HTERT RPE-1 (cell line): Measurements from ENCODE around the gene ASB18.

Experiments used
- in situ Hi-C: fragments of 300-500 bp; cut with MboI; formaldehyde crosslinking; loops from 4 replicates; pipeline ENCODE4 v1.14.3; 2020; ENCODE audit warnings: low sequenced_read_pairs

ASB18 gene

GRCh38 chr2:236209535-236209934 is 54.7 kb downstream of the ASB18 start:
- in situ Hi-C loops: no loop called here

DNA sequence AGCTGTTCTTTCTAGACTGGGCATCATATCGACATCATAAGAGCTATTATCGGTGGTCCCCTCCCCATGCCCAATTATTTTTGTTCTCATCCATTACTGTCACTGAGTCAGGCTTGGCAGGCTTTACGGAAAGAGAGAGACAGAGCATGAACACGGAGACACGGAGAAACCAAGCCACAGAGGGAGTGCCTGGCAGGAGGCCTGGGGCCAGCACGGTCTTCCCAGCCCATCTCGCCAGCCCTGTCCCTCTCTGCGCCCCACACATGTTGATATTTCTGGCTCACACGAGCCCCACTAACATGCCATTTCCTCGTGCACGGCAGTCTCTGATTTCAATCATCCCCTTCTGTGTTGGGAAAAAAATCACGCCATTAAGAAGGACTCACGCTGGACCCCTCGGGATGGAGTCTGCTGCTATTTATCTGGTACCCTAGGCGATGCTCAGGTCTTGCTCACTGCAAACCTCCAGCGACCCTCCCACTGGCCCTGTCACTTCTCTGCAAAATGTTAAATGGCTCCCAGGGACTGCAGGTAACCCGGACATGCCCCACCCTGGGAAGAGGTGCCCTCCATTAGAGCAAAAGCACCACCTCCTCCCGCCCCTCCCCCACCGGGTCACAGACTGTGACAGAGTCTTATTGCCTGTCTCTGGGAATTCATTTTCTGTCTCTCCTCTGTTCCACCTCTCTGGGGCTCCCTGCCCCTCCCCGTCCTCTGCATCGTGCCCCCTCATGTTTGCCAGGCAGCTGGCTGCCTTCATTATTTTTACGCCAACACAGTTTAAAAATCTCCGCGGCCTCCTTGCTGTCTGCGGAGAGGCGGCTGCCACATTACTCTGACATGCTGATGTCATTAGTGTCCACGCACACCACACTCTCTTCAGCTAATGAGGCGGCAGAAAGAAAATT is 55.9 kb downstream of the ASB18 start:
- in situ Hi-C loops: no loop called here

GRCh38 chr2:236207472-236207871 is 56.7 kb downstream of the ASB18 start:
- in situ Hi-C loops: no loop called here

DNA sequence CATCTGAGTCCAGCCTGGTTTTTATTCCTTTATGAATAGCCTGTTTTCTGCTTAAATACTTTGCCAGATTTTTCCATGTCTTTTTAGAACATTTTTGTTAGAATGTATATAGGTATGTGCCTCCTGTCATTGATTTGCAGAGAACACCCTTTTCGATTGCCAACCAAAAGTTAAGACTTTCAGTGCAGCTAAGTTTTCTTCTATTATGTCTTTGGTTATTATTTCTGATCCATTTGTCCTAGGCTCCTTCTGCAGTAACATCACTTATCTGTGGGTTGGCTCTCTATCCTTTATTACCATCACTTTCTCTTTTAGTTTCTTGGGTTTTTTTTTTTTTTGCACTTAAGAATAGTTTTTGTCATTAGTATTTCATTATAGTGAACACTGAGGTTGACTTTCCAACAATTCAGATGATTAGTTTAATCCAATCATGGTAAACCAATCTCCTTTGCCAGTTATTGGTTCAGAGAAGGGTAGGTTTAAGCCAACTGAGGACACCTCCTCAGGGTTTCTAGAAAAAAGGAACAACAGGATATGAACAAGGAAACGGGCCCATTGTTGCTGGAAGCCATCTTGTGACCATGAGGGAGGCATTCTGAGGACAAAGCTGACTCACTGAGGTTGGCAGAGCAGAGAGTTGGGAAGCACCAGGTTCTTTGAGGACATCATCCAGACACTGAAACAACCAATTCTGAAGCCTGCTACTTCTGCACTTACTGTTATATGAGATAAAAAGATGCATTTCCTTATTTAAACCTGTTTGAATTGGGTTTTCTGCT is 58.1 kb downstream of the ASB18 start:
- in situ Hi-C loops: no loop called here

DNA sequence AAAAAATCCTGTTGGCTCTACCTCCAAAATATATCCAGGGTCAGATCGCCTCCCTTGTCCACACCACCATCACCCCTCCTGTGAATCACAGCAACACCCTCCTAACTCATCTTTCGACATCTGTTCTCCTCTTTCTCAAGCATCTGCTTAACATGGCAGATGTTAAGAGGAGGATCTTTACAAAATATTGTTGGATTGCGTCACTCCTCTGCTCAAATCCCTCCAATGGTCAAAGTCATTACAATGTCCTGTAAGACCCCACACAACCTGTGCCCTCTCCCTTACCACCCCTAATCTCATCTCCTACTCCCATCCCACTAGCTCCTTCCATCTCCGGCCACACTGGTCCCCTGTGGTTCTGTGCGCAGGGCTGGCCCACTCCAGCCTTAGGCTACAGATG is 59.3 kb downstream of the ASB18 start:
- in situ Hi-C loops: no loop called here

- in situ Hi-C loops: no loop called here
Measured at GRCh38 chr2:236200378-236200777, 63.8 kb downstream of the ASB18 start.

DNA sequence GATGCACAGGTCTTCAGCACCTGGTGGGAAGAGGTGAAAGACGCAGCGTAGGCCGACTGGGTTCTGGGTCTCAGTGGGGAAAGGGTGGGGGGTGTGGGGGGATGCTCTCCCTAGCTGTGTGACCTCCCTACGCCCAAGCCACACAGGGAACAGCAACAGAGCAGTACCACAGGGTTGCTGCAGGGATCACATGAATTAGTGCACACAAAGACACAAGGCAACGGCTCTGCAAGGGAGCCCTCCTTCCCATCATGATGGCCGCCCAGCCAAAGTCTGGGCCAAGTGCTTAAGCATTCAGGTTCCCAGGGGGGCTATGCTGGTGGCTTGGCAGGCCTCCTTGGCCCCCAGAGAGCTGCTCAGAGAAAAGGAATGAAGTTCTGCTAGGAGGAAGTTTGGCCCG is 67.8 kb downstream of the ASB18 start:
- in situ Hi-C loops: no loop called here

- in situ Hi-C loops: no loop called here
Measured at GRCh38 chr2:236195726-236196125, 68.5 kb downstream of the ASB18 start.

- in situ Hi-C loops: no loop called here
Measured at GRCh38 chr2:236194786-236195185, 69.4 kb downstream of the ASB18 start.

DNA sequence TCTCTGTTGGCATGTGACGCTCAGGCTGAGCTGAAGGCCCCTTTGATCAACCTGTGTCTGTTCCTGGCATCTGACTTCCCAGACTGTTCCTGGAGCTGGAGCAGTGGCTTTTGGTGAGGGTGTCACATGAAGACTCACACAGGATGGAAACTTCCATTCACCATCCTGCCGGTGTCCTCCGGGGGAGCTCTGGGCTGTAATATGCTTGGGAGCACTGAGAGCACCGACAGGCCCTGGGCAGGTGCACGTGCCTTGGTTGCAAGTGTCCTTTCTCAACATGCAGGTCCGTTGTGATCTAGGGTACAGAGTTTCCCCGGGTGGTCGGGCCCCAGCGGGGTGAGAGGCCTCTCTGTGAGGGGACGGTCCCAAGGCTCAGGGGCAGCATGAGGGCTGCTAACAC is 71.2 kb downstream of the ASB18 start:
- in situ Hi-C loops: no loop called here

- in situ Hi-C loops: no loop called here
Measured at GRCh38 chr2:236190674-236191073, 73.5 kb downstream of the ASB18 start.

DNA sequence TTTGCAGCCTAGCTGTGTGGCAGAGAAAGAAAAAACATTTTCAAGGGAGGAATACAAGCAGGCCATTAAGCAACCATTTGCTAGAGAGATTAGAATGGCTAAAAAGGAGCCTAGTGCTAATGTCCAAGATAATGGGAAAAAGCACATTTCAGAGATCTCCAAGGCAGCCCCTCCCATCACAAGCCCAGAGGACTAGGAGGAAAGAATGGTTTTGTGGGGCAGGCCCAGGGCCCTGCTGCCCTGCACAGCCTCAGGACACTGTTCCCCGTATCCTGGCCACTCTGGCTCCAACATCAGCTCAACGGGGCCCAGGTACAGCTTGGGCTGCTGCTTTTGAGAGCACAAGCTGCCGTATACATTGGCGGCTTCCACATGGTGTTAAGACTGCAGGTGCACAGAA is 79.5 kb downstream of the ASB18 start:
- in situ Hi-C loops: no loop called here

DNA sequence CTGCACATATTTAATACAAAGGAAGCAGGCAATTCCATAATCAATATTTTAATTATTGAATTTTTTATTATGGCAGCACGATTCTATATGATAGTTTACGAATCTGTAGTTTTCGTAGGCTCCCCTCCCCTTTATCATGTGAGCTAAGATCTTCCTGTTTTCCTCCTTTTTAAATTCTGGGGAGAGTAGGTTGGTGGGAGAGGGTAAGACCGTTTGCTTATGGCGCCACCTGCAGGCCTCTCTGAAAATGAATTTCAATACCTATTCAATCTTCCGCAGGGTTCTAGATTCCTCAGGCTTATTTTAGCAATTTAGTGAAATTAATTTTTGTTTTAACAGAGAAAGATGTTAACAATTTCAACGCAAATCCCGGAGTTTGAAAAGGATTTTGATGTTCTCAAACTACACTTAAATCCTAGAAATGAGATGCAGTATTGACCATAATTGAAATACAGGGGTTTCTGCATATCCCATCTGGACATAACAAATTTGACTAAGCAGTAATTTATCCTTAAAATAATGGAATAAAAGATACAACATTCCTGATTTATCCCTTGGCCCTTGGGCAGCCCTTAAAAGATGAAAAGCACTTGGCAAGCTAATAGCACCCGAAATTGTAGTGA is 83.3 kb downstream of the ASB18 start:
- in situ Hi-C loops: no loop called here

DNA sequence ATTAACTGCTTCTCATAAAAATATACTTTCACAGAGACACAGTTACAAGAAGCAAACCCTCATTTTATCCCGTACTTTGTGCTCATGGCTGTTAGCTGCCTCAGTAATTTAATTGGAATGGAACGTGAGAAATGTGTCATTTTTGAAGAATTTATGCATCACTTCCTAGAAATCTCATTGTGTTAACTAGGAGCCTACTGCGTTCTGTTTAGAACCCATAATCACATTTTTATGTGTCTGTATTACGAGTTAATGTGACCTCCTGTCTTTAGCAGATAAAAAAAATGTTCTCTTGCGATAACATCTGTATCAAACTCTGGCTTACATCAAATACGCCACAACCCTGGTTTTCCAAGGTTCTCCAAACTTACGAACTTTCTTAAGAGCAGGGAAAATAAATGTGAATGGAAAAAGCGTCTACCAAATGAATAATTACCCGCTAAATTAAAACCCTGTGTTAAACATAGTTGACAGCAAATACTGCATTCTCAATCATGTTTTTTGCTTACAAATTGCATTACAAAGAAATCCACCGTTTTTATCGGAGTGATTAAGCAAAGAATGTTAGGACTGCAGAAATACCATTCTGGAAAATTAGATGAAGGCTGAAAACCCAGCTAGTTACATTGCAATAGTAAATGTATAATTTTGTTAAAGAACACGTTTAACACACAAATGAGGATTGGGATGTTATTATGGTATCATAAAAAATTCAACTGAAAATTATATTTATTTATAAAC is 84.0 kb downstream of the ASB18 start:
- in situ Hi-C loops: no loop called here

- in situ Hi-C loops: no loop called here
Measured at GRCh38 chr2:236179236-236180075, 84.8 kb downstream of the ASB18 start.

DNA sequence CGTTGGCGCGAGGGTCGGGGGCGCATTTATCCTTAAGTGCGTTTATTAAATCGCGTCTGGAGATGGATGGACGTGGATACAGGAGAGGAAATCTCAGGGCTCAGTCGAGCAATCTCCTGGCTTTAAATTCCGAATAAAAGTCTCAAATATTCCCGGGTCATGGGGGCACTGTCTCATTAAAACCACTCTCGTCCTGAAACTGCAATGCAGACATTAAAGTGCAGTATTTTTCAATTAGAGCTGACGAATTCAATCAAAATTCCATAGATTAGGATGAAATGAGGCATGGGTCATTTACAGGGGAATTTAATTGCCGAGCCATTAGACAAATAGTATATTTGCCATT is 85.3 kb downstream of the ASB18 start:
- in situ Hi-C loops: no loop called here

DNA sequence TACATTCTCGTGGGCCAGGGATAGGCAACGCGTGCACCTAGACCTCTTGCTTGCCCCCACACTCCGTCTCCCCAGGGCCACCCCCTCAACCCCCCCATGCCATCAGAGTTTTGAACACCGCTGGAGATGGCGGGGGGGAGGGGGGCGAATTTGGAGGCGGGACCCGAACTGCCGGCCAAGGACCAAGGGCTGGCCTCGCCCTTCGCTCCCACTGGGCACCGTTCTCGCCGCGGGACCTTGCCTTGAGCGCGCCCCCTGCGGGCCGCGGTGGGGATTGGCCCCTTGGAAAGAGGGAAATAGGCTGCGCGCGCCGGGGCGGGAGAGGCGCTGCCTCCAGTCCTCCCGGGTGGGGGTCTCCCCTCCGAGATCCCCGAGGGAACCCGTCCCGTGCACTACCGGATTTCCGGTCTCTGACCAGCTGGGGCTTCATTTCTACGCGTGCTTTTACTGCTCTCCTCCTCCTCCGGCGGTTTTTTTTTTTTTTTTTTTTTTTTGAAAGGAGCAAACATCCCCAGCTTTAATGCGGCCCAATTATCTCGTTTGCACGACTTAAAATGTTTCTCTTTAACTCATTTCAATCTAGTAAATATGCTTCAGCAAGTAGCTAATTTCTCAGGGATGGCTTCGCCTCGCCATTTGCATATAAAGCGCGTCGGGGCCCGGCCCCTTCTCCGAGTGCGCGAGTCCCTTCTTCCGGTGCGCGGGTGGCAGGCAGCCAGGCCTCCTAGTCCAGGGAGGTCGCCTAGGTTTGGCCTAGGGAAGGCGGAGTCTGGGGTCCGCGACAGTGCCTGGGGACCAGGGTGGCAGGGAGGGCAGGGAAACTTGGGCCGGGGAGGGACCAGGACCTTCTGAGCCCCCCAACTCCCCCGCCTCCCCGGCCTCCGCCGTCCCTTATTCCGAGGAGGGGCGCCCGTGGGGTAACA is 86.0 kb downstream of the ASB18 start:
- in situ Hi-C loops: no loop called here

DNA sequence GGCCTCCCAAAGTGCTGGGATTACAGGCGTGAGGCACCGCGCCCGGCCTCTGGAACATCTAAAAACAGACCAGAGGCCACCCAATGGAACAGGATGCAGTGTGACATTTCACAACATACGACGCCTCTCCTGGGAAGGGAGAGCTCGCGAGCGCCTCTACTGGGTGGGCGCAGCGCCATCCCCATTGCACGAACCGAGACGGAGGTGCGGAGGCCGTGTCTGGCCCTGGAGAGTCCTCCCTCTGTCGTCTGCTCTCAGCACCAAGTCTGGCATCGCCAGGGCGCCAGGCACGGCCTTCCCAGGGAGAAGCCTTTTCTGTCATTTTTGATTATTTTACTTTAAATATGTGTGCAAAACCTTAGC is 86.6 kb downstream of the ASB18 start:
- in situ Hi-C loops: no loop called here

- in situ Hi-C loops: no loop called here
Measured at GRCh38 chr2:236176951-236177350, 87.3 kb downstream of the ASB18 start.
